Fibroblast of lung (primary cell): Measurements from ENCODE around the gene CHTF18. TPM values are rescaled to one million over a fixed set of nuclear protein-coding genes. Genes with fewer than 3 reads are reported as not detected.

Source experiments
- DNase-seq, 2 donors: peaks; one replicate each; pipeline versions ENCODE4 v3.0.0 to v3.0.0-alpha.2; 2010; ENCODE audit warnings: low read depth in 2 of 2
- H2AFZ ChIP-seq: 2 replicates; pipeline ENCODE4 v1.5.1; 2012; ENCODE audit warnings: low read length, control low read depth, inconsistent platforms
- H3K27ac ChIP-seq: 2 replicates; pipeline ENCODE4 v1.5.1; 2011; ENCODE audit warnings: low read length, control low read depth; ENCODE audit not compliant: insufficient read depth
- H3K27me3 ChIP-seq: 2 replicates; pipeline ENCODE4 v1.5.1; 2011; ENCODE audit warnings: mild to moderate bottlenecking, low read length; ENCODE audit not compliant: control insufficient read depth, insufficient read depth
- H3K36me3 ChIP-seq: 2 replicates; pipeline ENCODE4 v1.5.1; 2011; ENCODE audit warnings: low read length; ENCODE audit not compliant: control insufficient read depth, insufficient read depth
- H3K4me1 ChIP-seq: 2 replicates; pipeline ENCODE4 v1.5.1; 2011; ENCODE audit warnings: low read length; ENCODE audit not compliant: control insufficient read depth, insufficient read depth; ENCODE audit errors: extremely low read depth
- H3K4me2 ChIP-seq: 2 replicates; pipeline ENCODE4 v1.5.1; 2011; ENCODE audit warnings: low read length, control low read depth; ENCODE audit not compliant: insufficient read depth; ENCODE audit errors: extremely low read depth
- H3K4me3 ChIP-seq, 4 experiments: fragments of 200-600 bp in 1 of 4; sonication (generic) in 1 of 4; replicated peaks in 1 of 4; 2 replicates each; pipeline ENCODE4 v1.5.1; 2011 to 2016; ENCODE audit warnings: low read length in 4 of 4, low read depth in 3 of 4, mild to moderate bottlenecking in 3 of 4, control low read depth in 2 of 4, inconsistent platforms in 1 of 4, mixed read lengths in 1 of 4; ENCODE audit not compliant: insufficient read depth in 1 of 4; ENCODE audit errors: control extremely low read depth in 1 of 4
- H3K79me2 ChIP-seq: 2 replicates; pipeline ENCODE4 v1.5.1; 2012; ENCODE audit warnings: mild to moderate bottlenecking, low read length, inconsistent platforms; ENCODE audit not compliant: control insufficient read depth, insufficient read depth
- H3K9ac ChIP-seq: 2 replicates; pipeline ENCODE4 v1.5.1; 2011; ENCODE audit warnings: mild to moderate bottlenecking, low read length, control low read depth; ENCODE audit not compliant: insufficient read depth
- H3K9me3 ChIP-seq: 2 replicates; pipeline ENCODE4 v1.5.1; 2012; ENCODE audit warnings: low read depth, low read length; ENCODE audit not compliant: control insufficient read depth, insufficient read depth
- H4K20me1 ChIP-seq: 2 replicates; pipeline ENCODE4 v1.5.1; 2011; ENCODE audit warnings: low read length; ENCODE audit not compliant: control insufficient read depth, insufficient read depth; ENCODE audit errors: extremely low read depth
- CTCF ChIP-seq, 2 donors: IDR thresholded peaks in 1 of 2; conservative IDR thresholded peaks in 1 of 2; 1 replicate in 1 of 2; 2 replicates in 1 of 2; pipeline ENCODE4 v1.5.1; 2011 to 2012; ENCODE audit warnings: low read length in 2 of 2, control low read depth in 1 of 2, inconsistent platforms in 1 of 2, low read depth in 1 of 2, mild to moderate bottlenecking in 1 of 2
- EZH2 ChIP-seq: IDR thresholded peaks from 2 replicates; pipeline ENCODE4 v1.5.1; 2012; ENCODE audit warnings: low read length, control low read depth, mild to moderate bottlenecking; ENCODE audit errors: missing control alignments
- polyA plus RNA-seq, 2 donors: library from polyadenylated mRNA; depleted of rRNA in 1 of 2; stranded (reverse) in 1 of 2; unstranded in 1 of 2; fragments of >200 nt; gene quantifications; 2 replicates each; pipeline ENCODE4 v1.2.1, GENCODE V29; 2011 to 2012; ENCODE audit warnings: missing spikeins in 1 of 2
- total RNA-seq: library from RNA; depleted of rRNA; stranded (reverse); fragments of >200 nt; gene quantifications from 2 replicates; pipeline ENCODE4 v1.2.1, GENCODE V29; 2014

Gene CHTF18
- total and polyA plus RNA-seq, 2 donors (not counting 1 experiment from before 2014, with no cell fraction given), result 1.1 to 4.3 TPM

- Histone ChIP-seq H3K4me3 (no peak overlapping the region), H3K9me3 (no peaks in the 10 kb centered on the region), H3K27ac (no peak overlapping the region), H3K79me2 (no peaks in the 10 kb centered on the region), H3K4me1 (no peaks in the 10 kb centered on the region), H4K20me1 (no peaks in the 10 kb centered on the region), H3K9ac (no peak overlapping the region), H3K36me3 (no peaks in the 10 kb centered on the region), H3K4me2 (no peak overlapping the region), H3K27me3 (no peaks in the 10 kb centered on the region), H2AFZ (no peak overlapping the region)
- DNase-seq, result no peak
- TF ChIP-seq EZH2, result no peak
Observed at GRCh38 chr16:764848-765487, 23.5 kb upstream of the CHTF18 start.

GRCh38 chr16:765488-765865 lies 22.9 kb upstream of the CHTF18 start:
- no peak for DNase-seq
- no peak for TF ChIP-seq CTCF (conservative IDR thresholded peaks at IDR 0.05 in 1 of 2, IDR thresholded peaks at IDR 0.05 in 1 of 2; ENCODE audit: low read depth in 1 of 2, low read length in 2 of 2)
- no peak for TF ChIP-seq EZH2
- Histone ChIP-seq H3K79me2 (no peaks in the 10 kb centered on the region), H4K20me1 (no peaks in the 10 kb centered on the region), H2AFZ (no peak overlapping the region), H3K27me3 (no peaks in the 10 kb centered on the region), H3K36me3 (no peaks in the 10 kb centered on the region), H3K9ac (no peak overlapping the region), H3K4me2 (no peak overlapping the region), H3K9me3 (no peaks in the 10 kb centered on the region), H3K4me1 (no peaks in the 10 kb centered on the region), H3K27ac (no peak overlapping the region), H3K4me3 (no peak overlapping the region)

GRCh38 chr16:766008-766819 lies 22.2 kb upstream of the CHTF18 start:
- TF ChIP-seq EZH2 (no peak), CTCF (conservative IDR thresholded peaks at IDR 0.05 in 1 of 2, IDR thresholded peaks at IDR 0.05 in 1 of 2; ENCODE audit: low read depth in 1 of 2, low read length in 2 of 2) (no peak)

More at GRCh38 chr16:766008-766819, 22.2 kb upstream of the CHTF18 start:
- Histone ChIP-seq H2AFZ (no peak overlapping the region), H3K9me3 (no peaks in the 10 kb centered on the region), H3K27ac (no peak overlapping the region), H3K4me1 (no peaks in the 10 kb centered on the region), H3K4me3 (no peak overlapping the region), H3K36me3 (no peaks in the 10 kb centered on the region), H3K9ac (no peak overlapping the region), H4K20me1 (no peaks in the 10 kb centered on the region), H3K79me2 (no peaks in the 10 kb centered on the region), H3K4me2 (no peak overlapping the region), H3K27me3 (no peaks in the 10 kb centered on the region)
- DNase-seq, result no peak
